Measurements from ENCODE around the gene SLC35G4. TPM values are rescaled to one million over a fixed set of nuclear protein-coding genes. Genes with fewer than 3 reads are reported as not detected.

SLC35G4 gene
- not detected in 2 replicates for total RNA-seq

GRCh38 chr18:11609488-11609887 is at the start of gene SLC35G4:
SLC35G4 (plus strand) TSS chr18:11609596; CDS start chr18:11609596, 0 bp downstream.

Other genes with a start within 250 kb of the SLC35G4 start
- 0.72 and 2.1 TPM in 2 replicates for gene GNAL, start 79.7 kb downstream of the SLC35G4 start, total RNA-seq
- 30.0 and 33.8 TPM in 2 replicates for gene CHMP1B, start 241.8 kb downstream of the SLC35G4 start, total RNA-seq

All from cardiac atrium fibroblast (primary cell).